Panc1 (cell line): Measurements from ENCODE around the gene TGFBRAP1. TPM values are rescaled to one million over a fixed set of nuclear protein-coding genes. Genes with fewer than 3 reads are reported as not detected.

Experiments
- ATAC-seq: fragments of 200-7000 bp; cut with Tn5 transposase; 2 replicates; pipeline ENCODE4 v1.9.1; 2020; ENCODE audit warnings: mild to moderate bottlenecking, moderate library complexity
- BruUV-seq: library from RNA; stranded (reverse); fragments of 400-500 nt; replicated peaks from 2 replicates; lab custom pipeline; 2021; lab: Mats Ljungman, UMichigan
- CTCF ChIA-PET: fragments of 300-600 bp; sonication (Branson Sonifier 250); formaldehyde crosslinking; loops from one replicate; lab custom pipeline; 2022; ENCODE audit warnings: antibody characterized with exemption; lab: Charles Lee
- POLR2A ChIA-PET: fragments of 300-600 bp; sonication (Branson Sonifier 250); formaldehyde crosslinking; loops from one replicate; lab custom pipeline; 2022; ENCODE audit warnings: antibody characterized with exemption; lab: Charles Lee
- DNase-seq: peaks from one replicate; pipeline ENCODE4 v3.0.0-alpha.2; 2010; ENCODE audit warnings: low read depth, low spot score
- H3K27ac ChIP-seq: 2 replicates; pipeline ENCODE4 v1.5.1; 2011; ENCODE audit warnings: mild to moderate bottlenecking, low read length, inconsistent platforms
- H3K27me3 ChIP-seq: fragments of 200-500 bp; sonication (Bioruptor generic); 2 replicates; pipeline ENCODE4 v1.6.0; 2014; ENCODE audit warnings: low read length, inconsistent platforms; ENCODE audit not compliant: control insufficient read depth, insufficient read depth
- H3K36me3 ChIP-seq: fragments of 200-500 bp; sonication (Bioruptor generic); 2 replicates; pipeline ENCODE4 v1.5.1; 2014; ENCODE audit warnings: inconsistent platforms, mild to moderate bottlenecking, low read length, moderate library complexity; ENCODE audit not compliant: control insufficient read depth, insufficient read depth
- H3K4me1 ChIP-seq: 2 replicates; pipeline ENCODE4 v1.5.1; 2011; ENCODE audit warnings: inconsistent platforms, mild to moderate bottlenecking, low read length, moderate library complexity; ENCODE audit not compliant: control insufficient read depth, insufficient read depth
- H3K4me3 ChIP-seq, 2 experiments: 2 replicates each; pipeline ENCODE4 v1.5.1; 2011 to 2012; ENCODE audit warnings: low read depth in 2 of 2, low read length in 2 of 2, mild to moderate bottlenecking in 2 of 2, inconsistent platforms in 1 of 2, moderate library complexity in 1 of 2
- H3K9me3 ChIP-seq: fragments of 200-500 bp; sonication (Bioruptor generic); 2 replicates; pipeline ENCODE4 v1.5.1; 2014; ENCODE audit warnings: low read depth, mild to moderate bottlenecking, inconsistent platforms, low read length, moderate library complexity; ENCODE audit not compliant: control insufficient read depth, insufficient read depth
- POLR2AphosphoS5 ChIP-seq: IDR thresholded peaks from 2 replicates; pipeline ENCODE4 v1.6.1; 2012; ENCODE audit warnings: mild to moderate bottlenecking, low read depth, low read length, moderate library complexity
- SIN3A ChIP-seq: IDR thresholded peaks from 2 replicates; pipeline ENCODE4 v1.6.1; 2012; ENCODE audit warnings: low read depth, mild to moderate bottlenecking, low read length, moderate library complexity, borderline replicate concordance; ENCODE audit not compliant: insufficient read depth
- TCF7L2 ChIP-seq: IDR thresholded peaks from 2 replicates; pipeline ENCODE4 v1.6.1; 2011; ENCODE audit warnings: mild to moderate bottlenecking, low read depth, low read length, inconsistent platforms
- in situ Hi-C: cut with HindIII; loops from 2 replicates; pipeline ENCODE4 v1.10.0; 2016; ENCODE audit warnings: low sequenced_read_pairs, low pct_unique_long_range_greater_than_20kb
- intact Hi-C: fragments of 100-400 bp; cut with micrococcal nuclease; formaldehyde crosslinking; loops from one replicate; pipeline ENCODE4 v1.10.0; 2022; ENCODE audit not compliant: unreplicated experiment
- total RNA-seq: library from RNA; stranded (reverse); gene quantifications from one replicate; pipeline ENCODE4 v1.2.1, GENCODE V29; 2021; ENCODE audit not compliant: unreplicated experiment
- TF ChIP-seq, protein P1 (sequence below): fragments of 450-650 bp; IDR thresholded peaks from 2 replicates; pipeline ENCODE4 v1.5.1; 2017; ENCODE audit warnings: mild to moderate bottlenecking
- TF ChIP-seq, protein P2 (sequence below), 2 experiments: IDR thresholded peaks; 2 replicates each; pipeline ENCODE4 v1.6.1; 2011 to 2012; ENCODE audit warnings: low read depth in 2 of 2, control low read depth in 1 of 2, low read length in 1 of 2, mild to moderate bottlenecking in 1 of 2, moderate library complexity in 1 of 2; ENCODE audit not compliant: insufficient read depth in 1 of 2

Gene TGFBRAP1
- total RNA-seq, 1 experiment from 2014 or later: 32.7 TPM

DNA sequence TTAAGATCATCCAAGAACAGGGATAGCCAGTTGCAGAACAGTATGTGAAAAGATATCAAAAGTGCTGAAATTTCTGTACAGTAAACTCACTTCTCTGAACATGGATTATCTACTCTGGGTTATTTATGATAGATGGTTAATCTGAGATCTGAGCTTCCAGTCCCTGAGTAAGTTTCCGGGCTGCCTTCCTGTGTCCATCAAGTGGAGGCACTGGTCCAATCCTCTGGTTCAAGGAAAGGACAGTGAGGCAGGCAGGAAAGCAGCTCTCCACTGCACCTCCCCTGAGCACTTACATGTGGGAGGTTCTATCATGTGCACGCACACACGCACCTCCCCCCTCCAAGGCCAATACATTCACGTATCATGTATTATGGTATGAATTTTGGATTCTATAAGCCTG, 55.5 kb downstream of the TGFBRAP1 start:
- no peak overlapping the region for H3K27ac ChIP-seq
- H3K27me3 ChIP-seq: no peaks in the 10 kb centered on the region
- TF ChIP-seq POLR2AphosphoS5: no peak
- TF ChIP-seq, protein P1, sequence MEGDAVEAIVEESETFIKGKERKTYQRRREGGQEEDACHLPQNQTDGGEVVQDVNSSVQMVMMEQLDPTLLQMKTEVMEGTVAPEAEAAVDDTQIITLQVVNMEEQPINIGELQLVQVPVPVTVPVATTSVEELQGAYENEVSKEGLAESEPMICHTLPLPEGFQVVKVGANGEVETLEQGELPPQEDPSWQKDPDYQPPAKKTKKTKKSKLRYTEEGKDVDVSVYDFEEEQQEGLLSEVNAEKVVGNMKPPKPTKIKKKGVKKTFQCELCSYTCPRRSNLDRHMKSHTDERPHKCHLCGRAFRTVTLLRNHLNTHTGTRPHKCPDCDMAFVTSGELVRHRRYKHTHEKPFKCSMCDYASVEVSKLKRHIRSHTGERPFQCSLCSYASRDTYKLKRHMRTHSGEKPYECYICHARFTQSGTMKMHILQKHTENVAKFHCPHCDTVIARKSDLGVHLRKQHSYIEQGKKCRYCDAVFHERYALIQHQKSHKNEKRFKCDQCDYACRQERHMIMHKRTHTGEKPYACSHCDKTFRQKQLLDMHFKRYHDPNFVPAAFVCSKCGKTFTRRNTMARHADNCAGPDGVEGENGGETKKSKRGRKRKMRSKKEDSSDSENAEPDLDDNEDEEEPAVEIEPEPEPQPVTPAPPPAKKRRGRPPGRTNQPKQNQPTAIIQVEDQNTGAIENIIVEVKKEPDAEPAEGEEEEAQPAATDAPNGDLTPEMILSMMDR: no peak
- TF ChIP-seq, protein P2, sequence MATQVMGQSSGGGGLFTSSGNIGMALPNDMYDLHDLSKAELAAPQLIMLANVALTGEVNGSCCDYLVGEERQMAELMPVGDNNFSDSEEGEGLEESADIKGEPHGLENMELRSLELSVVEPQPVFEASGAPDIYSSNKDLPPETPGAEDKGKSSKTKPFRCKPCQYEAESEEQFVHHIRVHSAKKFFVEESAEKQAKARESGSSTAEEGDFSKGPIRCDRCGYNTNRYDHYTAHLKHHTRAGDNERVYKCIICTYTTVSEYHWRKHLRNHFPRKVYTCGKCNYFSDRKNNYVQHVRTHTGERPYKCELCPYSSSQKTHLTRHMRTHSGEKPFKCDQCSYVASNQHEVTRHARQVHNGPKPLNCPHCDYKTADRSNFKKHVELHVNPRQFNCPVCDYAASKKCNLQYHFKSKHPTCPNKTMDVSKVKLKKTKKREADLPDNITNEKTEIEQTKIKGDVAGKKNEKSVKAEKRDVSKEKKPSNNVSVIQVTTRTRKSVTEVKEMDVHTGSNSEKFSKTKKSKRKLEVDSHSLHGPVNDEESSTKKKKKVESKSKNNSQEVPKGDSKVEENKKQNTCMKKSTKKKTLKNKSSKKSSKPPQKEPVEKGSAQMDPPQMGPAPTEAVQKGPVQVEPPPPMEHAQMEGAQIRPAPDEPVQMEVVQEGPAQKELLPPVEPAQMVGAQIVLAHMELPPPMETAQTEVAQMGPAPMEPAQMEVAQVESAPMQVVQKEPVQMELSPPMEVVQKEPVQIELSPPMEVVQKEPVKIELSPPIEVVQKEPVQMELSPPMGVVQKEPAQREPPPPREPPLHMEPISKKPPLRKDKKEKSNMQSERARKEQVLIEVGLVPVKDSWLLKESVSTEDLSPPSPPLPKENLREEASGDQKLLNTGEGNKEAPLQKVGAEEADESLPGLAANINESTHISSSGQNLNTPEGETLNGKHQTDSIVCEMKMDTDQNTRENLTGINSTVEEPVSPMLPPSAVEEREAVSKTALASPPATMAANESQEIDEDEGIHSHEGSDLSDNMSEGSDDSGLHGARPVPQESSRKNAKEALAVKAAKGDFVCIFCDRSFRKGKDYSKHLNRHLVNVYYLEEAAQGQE (IDR thresholded peaks at IDR 0.05; ENCODE audit: insufficient read depth in 1 of 2, low read depth in 2 of 2, low read length in 1 of 2): no peak
- no peak for TF ChIP-seq TCF7L2
- no peak for TF ChIP-seq SIN3A
- in situ Hi-C loops: no loop called here
- H3K4me1 ChIP-seq: no peaks in the 10 kb centered on the region
- CTCF ChIA-PET: interaction anchor here (1.2 kb wide), 1 partner anchor 14 kb away, joined by 4 read pairs; no protein-coding TSS in a partner anchor
- DNase-seq (no peak), ATAC-seq (no peak)
- intact Hi-C loops: no loop called here
- no peak overlapping the region for H3K4me3 ChIP-seq
- no peaks in the 10 kb centered on the region for H3K9me3 ChIP-seq
- POLR2A ChIA-PET: no interaction called here
- H3K36me3 ChIP-seq: peaks cover 14% of the 10 kb centered on the region
- no TSS peak for BruUV-seq

DNA sequence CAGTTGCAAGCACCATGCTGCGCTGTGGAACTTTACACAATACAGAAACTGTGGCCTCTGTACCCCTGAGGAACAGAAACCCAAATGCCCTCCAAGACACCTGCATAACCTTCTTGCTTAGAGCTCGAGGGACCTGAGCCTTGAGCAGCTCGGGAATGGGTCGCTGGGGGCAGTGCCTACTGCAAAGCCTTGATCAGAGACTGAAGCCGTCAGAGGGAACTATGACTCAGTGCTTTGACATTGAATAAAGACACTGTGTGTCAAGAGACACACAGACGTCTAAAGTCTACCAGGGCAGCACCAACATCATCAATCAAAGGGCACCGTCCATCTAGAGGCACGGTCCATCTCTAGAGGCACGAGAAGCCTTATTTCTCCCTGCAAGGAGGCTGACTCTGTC, 57.4 kb downstream of the TGFBRAP1 start:
- in situ Hi-C loops (no loop called here), intact Hi-C loops (no loop called here)
- TF ChIP-seq SIN3A (no peak), POLR2AphosphoS5 (no peak)
- TF ChIP-seq, protein P2 (IDR thresholded peaks at IDR 0.05; ENCODE audit: insufficient read depth in 1 of 2, low read depth in 2 of 2, low read length in 1 of 2): no peak
- no TSS peak for BruUV-seq
- H3K4me1 ChIP-seq: no peaks in the 10 kb centered on the region
- H3K9me3 ChIP-seq: no peaks in the 10 kb centered on the region
- POLR2A ChIA-PET: no interaction called here
- peaks cover 15% of the 10 kb centered on the region for H3K36me3 ChIP-seq
- no peaks in the 10 kb centered on the region for H3K27me3 ChIP-seq
- no peak for DNase-seq
- CTCF ChIA-PET: interaction anchor here (0.6 kb wide), 1 partner anchor 51 kb away, joined by 3 read pairs; no protein-coding TSS in a partner anchor
- no peak overlapping the region for H3K27ac ChIP-seq
- no peak overlapping the region for H3K4me3 ChIP-seq
- no peak for ATAC-seq
